ENCODE measurements around the gene FCRL1.

The FCRL1 gene

DNA sequence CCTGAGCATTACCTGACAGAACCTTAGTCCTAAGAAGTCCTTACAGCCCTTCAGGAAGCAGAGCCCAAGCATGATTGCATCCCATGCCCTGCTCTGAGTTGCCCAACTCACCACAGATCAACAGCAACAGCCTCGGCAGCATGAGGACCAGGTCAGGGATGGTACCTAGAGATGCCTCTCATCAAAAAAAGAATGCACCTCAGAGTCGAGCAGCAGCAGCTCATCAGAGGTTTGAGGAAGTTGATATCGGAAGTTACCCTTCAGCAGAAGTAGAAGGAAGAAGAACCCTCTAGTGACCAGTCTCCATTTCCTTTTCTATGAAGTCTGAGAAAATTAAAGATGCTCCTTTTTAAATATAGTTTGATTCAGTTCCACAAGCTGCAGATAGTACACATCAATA is at the start of gene FCRL1:
TSS of gene FCRL1 (minus strand) at position 225 of the 400 bp plus-strand sequence. CDS start at position 142, 83 bp downstream.
- no peak for DNase-seq

GRCh38 chr1:157868654-157869053 is 48.7 kb upstream of the FCRL1 start:
- no peak for DNase-seq

DNA sequence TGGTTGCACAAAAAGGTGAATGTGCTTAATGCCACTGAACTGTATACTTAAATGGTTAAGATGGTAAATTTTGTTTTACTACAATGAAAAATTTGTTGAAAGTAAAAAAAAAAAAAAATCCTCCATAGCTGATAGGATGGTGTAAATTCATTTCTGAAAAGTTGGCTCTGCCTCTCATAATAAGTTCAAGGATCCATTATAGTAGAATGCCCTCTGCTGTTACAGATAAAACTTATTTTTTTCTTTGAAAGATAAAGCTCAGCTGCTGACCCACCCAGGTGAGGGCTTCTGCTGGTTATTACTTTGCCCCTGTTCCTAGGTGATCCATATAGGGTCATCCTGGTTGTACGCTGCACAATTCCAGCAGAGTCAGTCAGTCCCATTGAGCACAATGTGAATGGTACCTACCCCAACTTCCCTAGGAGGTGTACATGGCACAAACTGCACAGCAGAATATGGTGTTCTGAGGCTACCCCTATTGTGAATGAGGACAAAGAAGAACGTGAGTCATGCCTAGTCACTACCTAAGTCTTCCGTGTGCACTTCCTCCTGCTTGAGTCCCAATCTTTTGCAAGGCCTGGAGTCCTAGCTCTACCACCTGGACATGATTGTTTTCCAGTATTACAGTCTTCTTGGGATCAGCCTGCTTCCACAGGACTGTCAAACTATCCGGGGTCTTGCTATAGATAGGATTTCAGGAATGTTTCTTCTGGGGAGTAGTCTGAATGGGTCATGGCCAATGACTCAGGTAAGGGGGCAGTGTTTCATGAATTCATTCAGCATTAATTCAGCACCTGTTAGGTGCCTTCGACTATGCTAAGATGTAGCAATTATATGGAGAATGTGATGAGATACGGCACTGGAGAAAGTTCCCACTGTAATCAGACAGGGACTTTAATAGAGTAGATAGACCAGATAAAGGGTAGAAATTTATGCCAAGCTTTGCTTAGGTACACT is 42.5 kb upstream of the FCRL1 start:
- DNase-seq = no peak

GRCh38 chr1:157856538-157856937 is 36.6 kb upstream of the FCRL1 start:
- DNase-seq = no peak

GRCh38 chr1:157852476-157852875 is 32.6 kb upstream of the FCRL1 start:
- peak; percentile 57 for DNase-seq

GRCh38 chr1:157849229-157849875 is 29.4 kb upstream of the FCRL1 start:
- DNase-seq = no peak

DNA sequence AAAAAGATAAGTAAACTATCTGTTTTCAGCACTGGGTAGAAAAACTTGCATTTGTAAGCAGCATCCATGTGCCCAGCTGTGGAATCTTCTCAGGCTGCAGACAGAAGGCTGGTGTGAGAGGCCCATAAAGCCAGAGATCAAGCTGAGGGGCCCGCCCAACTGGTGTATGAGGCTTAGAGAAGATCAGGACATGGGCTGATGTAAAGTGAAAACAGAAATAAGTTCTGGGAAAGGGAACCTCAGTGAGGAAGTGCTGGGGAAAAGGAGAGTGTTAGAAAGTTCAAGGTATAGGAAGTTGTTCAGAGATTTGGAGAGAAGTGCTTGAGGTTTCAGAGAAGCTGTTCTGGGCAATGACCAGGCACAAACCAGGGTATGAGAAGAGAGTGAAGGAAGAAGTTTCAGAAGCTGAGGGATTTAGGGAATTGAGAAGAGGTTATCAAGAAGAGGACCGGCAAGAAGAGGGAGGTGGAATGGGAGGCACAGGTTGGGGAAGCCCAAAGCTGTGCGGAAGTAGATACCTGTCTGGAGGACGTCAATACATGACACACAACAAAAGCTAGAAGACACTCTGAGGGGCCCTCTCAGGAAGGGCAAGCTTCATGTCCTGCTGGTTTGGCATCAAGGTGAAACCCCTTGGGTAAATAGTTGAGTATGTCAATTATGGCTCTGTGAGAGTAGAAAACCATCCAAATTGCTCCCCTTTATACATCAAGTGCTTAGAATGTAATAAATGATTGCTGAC is 24.3 kb upstream of the FCRL1 start:
- DNase-seq = no peak

DNA sequence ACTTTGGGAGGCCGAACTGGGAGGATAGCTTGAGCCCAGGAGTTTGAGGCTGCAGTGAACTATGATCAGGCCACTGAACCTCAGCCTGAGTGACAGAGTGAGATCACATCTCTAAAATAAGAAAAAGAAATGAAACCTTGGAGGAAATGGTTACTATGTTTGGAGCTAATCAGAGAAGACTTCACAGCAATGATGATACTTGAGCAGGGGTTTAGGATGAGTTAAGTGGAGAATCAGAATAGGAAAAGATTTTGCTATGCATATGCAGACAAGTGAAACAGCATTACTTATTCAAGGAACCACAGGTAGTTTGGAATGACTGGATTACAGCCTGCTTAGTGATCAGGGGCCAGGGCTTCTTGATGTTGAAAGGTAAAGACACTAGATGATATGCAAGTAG is 23.0 kb upstream of the FCRL1 start:
- no peak for DNase-seq

GRCh38 chr1:157841708-157842107 is 21.8 kb upstream of the FCRL1 start, which contains the start of gene CD5L:
TSS of gene CD5L (minus strand) at chr1:157841808. CDS start at chr1:157841701, 107 bp downstream.
- no peak for DNase-seq

DNA sequence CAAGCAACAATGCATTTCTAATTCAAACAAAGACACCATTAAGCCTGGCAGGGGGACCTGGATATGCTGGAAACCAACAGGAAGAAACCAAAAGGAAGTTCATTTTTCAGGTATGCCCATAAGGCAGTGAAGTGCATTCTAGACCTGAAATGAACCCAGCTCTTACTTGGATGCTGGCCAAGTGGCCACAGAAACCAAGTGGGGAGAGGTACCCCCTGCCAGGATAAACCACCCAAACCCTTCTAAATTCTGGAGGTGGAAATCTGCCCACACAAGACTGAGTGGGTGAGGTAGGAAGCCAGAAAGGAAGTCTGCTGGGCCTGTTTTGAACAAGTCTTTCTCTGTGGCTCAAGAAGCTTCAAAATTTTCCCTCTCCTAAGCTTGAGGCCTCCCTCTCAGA is 19.0 kb upstream of the FCRL1 start:
- DNase-seq = no peak

GRCh38 chr1:157834430-157834829 is 14.5 kb upstream of the FCRL1 start:
- no peak for DNase-seq

- no peak for DNase-seq
Measured at GRCh38 chr1:157833145-157833544, 13.2 kb upstream of the FCRL1 start.

DNA sequence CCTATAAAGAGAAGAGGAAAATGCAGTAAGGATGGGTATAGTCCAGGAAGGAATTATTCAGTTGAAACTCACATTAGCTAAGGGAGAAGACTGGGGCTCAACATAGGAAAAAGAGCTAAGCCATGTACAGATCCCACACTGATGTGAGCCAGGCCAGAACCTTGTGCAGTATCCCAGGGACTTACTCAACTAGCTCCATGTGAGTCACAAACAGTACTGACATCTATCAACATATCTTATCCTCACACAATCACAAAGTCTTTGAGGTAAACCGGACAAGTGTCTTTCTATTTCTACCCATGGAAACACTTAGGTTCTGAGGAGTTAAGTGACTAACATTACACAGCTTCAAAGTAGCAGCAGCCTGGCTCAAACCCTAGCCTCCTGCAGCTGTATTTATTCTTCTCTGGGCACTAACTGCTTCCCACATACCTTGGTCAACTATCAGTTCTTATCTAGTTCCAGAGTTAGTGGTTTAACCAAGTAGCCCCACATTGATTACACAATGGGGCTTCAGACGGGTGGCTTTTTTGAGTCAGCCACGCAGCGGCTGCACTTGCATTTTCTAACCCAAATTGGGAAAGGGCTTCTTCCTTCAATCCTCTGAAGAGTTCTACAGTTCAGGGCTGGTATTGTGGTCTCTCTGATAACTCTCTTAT is 12.2 kb upstream of the FCRL1 start:
- no peak for DNase-seq

DNA sequence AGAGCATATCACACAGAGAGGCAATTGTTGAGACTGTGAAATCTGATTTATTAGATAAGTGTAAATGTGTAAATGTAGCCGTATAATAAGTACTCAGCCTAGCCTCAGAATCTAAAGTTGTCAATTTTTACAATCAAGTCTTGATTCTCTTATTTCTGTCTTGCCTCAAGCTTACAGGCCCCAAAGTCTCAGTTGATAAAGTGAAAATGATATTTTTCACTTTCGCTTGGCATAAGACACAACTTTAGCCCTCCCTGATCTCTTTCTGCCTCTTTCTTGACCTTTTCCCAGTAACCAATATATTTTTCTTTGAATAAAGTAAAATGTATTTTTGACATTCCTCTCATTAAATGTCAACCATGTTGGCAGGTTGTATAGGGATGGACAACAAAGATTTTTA is 11.0 kb upstream of the FCRL1 start:
- DNase-seq = no peak

DNA sequence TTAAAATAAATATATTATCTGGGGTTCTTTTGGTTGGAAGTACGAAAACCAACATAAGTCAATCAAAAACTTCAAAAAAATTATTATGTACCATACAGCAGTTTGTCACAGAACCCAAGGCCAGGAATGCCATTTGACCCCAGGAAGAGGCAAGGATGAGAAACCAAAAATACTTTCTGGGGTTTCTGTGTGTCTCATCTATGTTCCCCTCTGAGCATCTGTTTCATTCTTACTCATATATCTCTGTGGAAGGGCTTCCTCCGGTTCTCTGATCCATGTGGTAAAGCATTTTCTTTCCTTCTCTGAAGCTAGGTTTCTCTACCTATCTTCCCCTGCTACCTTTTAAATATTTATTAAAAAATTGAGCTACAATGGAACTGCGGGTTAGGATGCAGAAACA is 9.8 kb upstream of the FCRL1 start:
- no peak for DNase-seq

GRCh38 chr1:157829210-157829609 is 9.3 kb upstream of the FCRL1 start:
- no peak for DNase-seq

DNA sequence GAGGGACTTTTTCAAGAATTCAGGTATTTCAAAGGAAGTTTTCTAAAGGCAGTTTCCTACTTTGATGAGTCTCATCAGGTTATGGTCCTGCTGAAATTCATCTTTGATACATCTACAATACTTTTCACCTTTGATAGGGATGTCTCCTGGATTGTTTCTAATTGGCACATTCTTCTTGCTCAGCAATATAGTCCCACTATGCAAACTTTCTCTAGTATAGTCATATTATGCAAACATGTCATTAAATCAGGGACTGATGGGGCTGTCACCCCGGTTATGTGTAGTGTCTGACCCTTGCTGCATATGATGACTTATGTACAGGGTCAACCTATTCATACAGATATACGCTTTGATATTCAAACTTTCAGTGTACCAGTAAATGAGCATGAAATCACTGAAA is 379 bp upstream of the FCRL1 start:
- DNase-seq = no peak

- no peak for DNase-seq
Measured at GRCh38 chr1:157819215-157819614, 705 bp downstream of the FCRL1 start.

DNA sequence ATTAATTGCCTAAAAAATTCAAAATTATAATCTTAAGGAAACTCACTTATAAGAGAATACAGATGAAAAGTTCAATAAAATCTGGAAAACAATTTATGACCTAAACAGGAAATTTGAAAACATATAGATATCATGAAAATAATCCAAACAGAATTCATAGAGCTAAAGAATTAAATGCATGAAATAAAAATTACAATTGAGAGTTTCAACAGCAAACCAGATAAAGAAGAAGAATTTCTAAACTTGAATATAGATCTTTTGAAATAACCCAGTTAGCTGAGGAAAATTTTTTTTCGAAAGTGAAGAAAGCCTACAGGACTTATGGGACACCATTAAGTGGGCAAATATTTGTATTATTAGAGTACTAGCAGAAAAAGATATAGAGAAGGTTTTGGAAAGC is 6.7 kb downstream of the FCRL1 start:
- no peak for DNase-seq

GRCh38 chr1:157806431-157807149 is 13.3 kb downstream of the FCRL1 start:
- DNase-seq = no peak

GRCh38 chr1:157803851-157804250 is 16.1 kb downstream of the FCRL1 start:
- DNase-seq = no peak

GRCh38 chr1:157799996-157800395 is 19.9 kb downstream of the FCRL1 start:
- DNase-seq = no peak
